Endothelial cell (in vitro differentiated cells): ENCODE measurements around the gene REXO2. TPM values are rescaled to one million over a fixed set of nuclear protein-coding genes. Genes with fewer than 3 reads are reported as not detected.

ENCODE experiments used
- DNase-seq: peaks from one replicate; pipeline ENCODE4 v3.0.0; 2021; ENCODE audit warnings: low spot score
- H3K27ac Mint-ChIP-seq: one replicate; pipeline ENCODE4 v1.8.0; 2021; ENCODE audit warnings: mixed read lengths, inconsistent platforms; ENCODE audit not compliant: unreplicated experiment
- H3K27me3 Mint-ChIP-seq: one replicate; pipeline ENCODE4 v1.8.0; 2021; ENCODE audit warnings: mild to moderate bottlenecking, moderate library complexity, mixed read lengths, inconsistent platforms; ENCODE audit not compliant: unreplicated experiment
- H3K36me3 Mint-ChIP-seq: one replicate; pipeline ENCODE4 v1.8.0; 2021; ENCODE audit warnings: mild to moderate bottlenecking, low read depth, mixed read lengths, inconsistent platforms; ENCODE audit not compliant: unreplicated experiment
- H3K4me1 Mint-ChIP-seq: one replicate; pipeline ENCODE4 v1.8.0; 2021; ENCODE audit warnings: mild to moderate bottlenecking, mixed read lengths, inconsistent platforms; ENCODE audit not compliant: unreplicated experiment
- H3K4me3 Mint-ChIP-seq: one replicate; pipeline ENCODE4 v1.8.0; 2021; ENCODE audit warnings: mild to moderate bottlenecking, mixed read lengths, inconsistent platforms; ENCODE audit not compliant: unreplicated experiment
- H3K9me3 Mint-ChIP-seq: one replicate; pipeline ENCODE4 v1.8.0; 2021; ENCODE audit warnings: mixed read lengths, inconsistent platforms; ENCODE audit not compliant: unreplicated experiment
- CTCF ChIP-seq: fragments of 200-600 bp; sonication (generic); IDR thresholded peaks from one replicate; pipeline ENCODE4 v1.5.0; 2021; ENCODE audit warnings: antibody characterized with exemption; ENCODE audit not compliant: unreplicated experiment
- total RNA-seq: library from RNA; stranded (reverse); fragmentation: NEBNext Ultra II Directional; extraction: Animal tissue kit (Norgen Biotek cat#: 25700); gene quantifications from one replicate; pipeline ENCODE4 v1.2.1, GENCODE V29; 2021; ENCODE audit not compliant: unreplicated experiment

The REXO2 gene
- total RNA-seq, 1 donor from 2014 or later = 71.6 TPM

GRCh38 chr11:114397349-114397982 is 41.8 kb upstream of the REXO2 start:
- Mint-ChIP-seq H3K4me1 (peaks cover 14% of the 10 kb centered on the region), H3K27me3 (peaks cover 9% of the 10 kb centered on the region), H3K27ac (no peak overlapping the region), H3K9me3 (no peaks in the 10 kb centered on the region), H3K36me3 (no peaks in the 10 kb centered on the region), H3K4me3 (no peak overlapping the region)
- TF ChIP-seq CTCF = no peak
- no peak for DNase-seq

- H3K4me1 Mint-ChIP-seq = peaks cover 18% of the 10 kb centered on the region
- H3K4me3 Mint-ChIP-seq = peak overlapping the region; percentile 100
- DNase-seq = no peak
- no peak for TF ChIP-seq CTCF
- no peaks in the 10 kb centered on the region for H3K9me3 Mint-ChIP-seq
- peak overlapping the region; percentile 55 for H3K27ac Mint-ChIP-seq
- H3K27me3 Mint-ChIP-seq = peaks cover 9% of the 10 kb centered on the region
- no peaks in the 10 kb centered on the region for H3K36me3 Mint-ChIP-seq
Observed at GRCh38 chr11:114398303-114398920, 40.9 kb upstream of the REXO2 start.

- H3K4me1 Mint-ChIP-seq = peaks cover 21% of the 10 kb centered on the region
- peak overlapping the region; percentile 100 for H3K4me3 Mint-ChIP-seq
- H3K9me3 Mint-ChIP-seq = no peaks in the 10 kb centered on the region
- TF ChIP-seq CTCF = no peak
- H3K27me3 Mint-ChIP-seq = peaks cover 9% of the 10 kb centered on the region
- DNase-seq = peak; percentile 53
- H3K36me3 Mint-ChIP-seq = no peaks in the 10 kb centered on the region
- peak overlapping the region; percentile 99 for H3K27ac Mint-ChIP-seq
Observed at GRCh38 chr11:114399490-114400215, 39.6 kb upstream of the REXO2 start.

- Mint-ChIP-seq H3K4me3 (peak within 1 kb of the TSS; percentile 100), H3K36me3 (no peaks in the 10 kb centered on the region), H3K27ac (peak within 1 kb of the TSS; percentile 99), H3K9me3 (no peaks in the 10 kb centered on the region), H3K4me1 (peaks cover 21% of the 10 kb centered on the region), H3K27me3 (peaks cover 10% of the 10 kb centered on the region)
- peak; percentile 96 for DNase-seq
- TF ChIP-seq CTCF = no peak
Observed at GRCh38 chr11:114400216-114400914, 38.9 kb upstream of the REXO2 start, which contains the start of the genes C11orf71 and RBM7. C11orf71 (minus strand) TSS chr11:114400511; CDS start chr11:114400331, 180 bp downstream. RBM7 (plus strand) TSS chr11:114400666; CDS start chr11:114400672, 6 bp downstream.
